Measurements from ENCODE around the gene ADAMTSL5.

GRCh38 chr19:1529430-1529816, 16.6 kb upstream of the ADAMTSL5 start:
- TF ChIP-seq CTCF (IDR thresholded peaks at IDR 0.05) (no peak), POLR2A (IDR thresholded peaks at IDR 0.05) (no peak)
